ENCODE results near the gene TOGARAM2.

TOGARAM2 gene

GRCh38 chr2:28981016-28981441 is at the start of gene TOGARAM2:
Gene TOGARAM2 (plus strand): TSS chr2:28981298. CDS start chr2:28994835, 13,537 bp downstream.
- no peak within 1 kb of the TSS for H3K4me3 ChIP-seq (ENCODE audit: low read depth, low read length)
- no peak for DNase-seq (ENCODE audit: low read depth)

- H3K4me3 ChIP-seq (ENCODE audit: low read depth, low read length): no peak overlapping the region
- no peak for DNase-seq (ENCODE audit: low read depth)
Measured at GRCh38 chr2:28934769-28935168, 46.3 kb upstream of the TOGARAM2 start.

GRCh38 chr2:28941008-28941407 is 40.1 kb upstream of the TOGARAM2 start:
- DNase-seq (ENCODE audit: low read depth): no peak
- H3K4me3 ChIP-seq (ENCODE audit: low read depth, low read length): no peak overlapping the region

GRCh38 chr2:28944535-28945248 is 36.4 kb upstream of the TOGARAM2 start:
- DNase-seq (ENCODE audit: low read depth): no peak
- H3K4me3 ChIP-seq (ENCODE audit: low read depth, low read length): no peak overlapping the region

GRCh38 chr2:28948160-28948559 is 32.9 kb upstream of the TOGARAM2 start:
- DNase-seq (ENCODE audit: low read depth): no peak
- no peak overlapping the region for H3K4me3 ChIP-seq (ENCODE audit: low read depth, low read length)

- H3K4me3 ChIP-seq (ENCODE audit: low read depth, low read length): no peak overlapping the region
- DNase-seq (ENCODE audit: low read depth): no peak
Measured at GRCh38 chr2:28949190-28949589, 31.9 kb upstream of the TOGARAM2 start.

- no peak overlapping the region for H3K4me3 ChIP-seq (ENCODE audit: low read depth, low read length)
- DNase-seq (ENCODE audit: low read depth): no peak
Measured at GRCh38 chr2:28949617-28950305, 31.3 kb upstream of the TOGARAM2 start.

- no peak overlapping the region for H3K4me3 ChIP-seq (ENCODE audit: low read depth, low read length)
- DNase-seq (ENCODE audit: low read depth): no peak
Measured at GRCh38 chr2:28950941-28951630, 30.0 kb upstream of the TOGARAM2 start.

GRCh38 chr2:28951910-28952835 is 28.9 kb upstream of the TOGARAM2 start:
- DNase-seq (ENCODE audit: low read depth): peak; percentile 43

GRCh38 chr2:28952836-28953211 is 28.3 kb upstream of the TOGARAM2 start:
- no peak overlapping the region for H3K4me3 ChIP-seq (ENCODE audit: low read depth, low read length)
- DNase-seq (ENCODE audit: low read depth): no peak

More at GRCh38 chr2:28951910-28952835, 28.9 kb upstream of the TOGARAM2 start:
- no peak overlapping the region for H3K4me3 ChIP-seq (ENCODE audit: low read depth, low read length)

- H3K4me3 ChIP-seq (ENCODE audit: low read depth, low read length): no peak overlapping the region
- DNase-seq (ENCODE audit: low read depth): no peak
Measured at GRCh38 chr2:28955467-28955866, 25.6 kb upstream of the TOGARAM2 start.

- DNase-seq (ENCODE audit: low read depth): no peak
- no peak overlapping the region for H3K4me3 ChIP-seq (ENCODE audit: low read depth, low read length)
Measured at GRCh38 chr2:28956415-28956826, 24.7 kb upstream of the TOGARAM2 start.

- DNase-seq (ENCODE audit: low read depth): no peak
- no peak overlapping the region for H3K4me3 ChIP-seq (ENCODE audit: low read depth, low read length)
Measured at GRCh38 chr2:28956890-28957289, 24.2 kb upstream of the TOGARAM2 start.

- DNase-seq (ENCODE audit: low read depth): peak; percentile 31
Measured at GRCh38 chr2:28958689-28959088, 22.4 kb upstream of the TOGARAM2 start.

GRCh38 chr2:28960401-28960800 is 20.7 kb upstream of the TOGARAM2 start:
- DNase-seq (ENCODE audit: low read depth): no peak
- no peak overlapping the region for H3K4me3 ChIP-seq (ENCODE audit: low read depth, low read length)

More at GRCh38 chr2:28958689-28959088, 22.4 kb upstream of the TOGARAM2 start:
- H3K4me3 ChIP-seq (ENCODE audit: low read depth, low read length): no peak overlapping the region

- H3K4me3 ChIP-seq (ENCODE audit: low read depth, low read length): no peak overlapping the region
- DNase-seq (ENCODE audit: low read depth): no peak
Measured at GRCh38 chr2:28962505-28962904, 18.6 kb upstream of the TOGARAM2 start.

- no peak for DNase-seq (ENCODE audit: low read depth)
- H3K4me3 ChIP-seq (ENCODE audit: low read depth, low read length): no peak overlapping the region
Measured at GRCh38 chr2:28970464-28971160, 10.5 kb upstream of the TOGARAM2 start.

- no peak for DNase-seq (ENCODE audit: low read depth)
- H3K4me3 ChIP-seq (ENCODE audit: low read depth, low read length): no peak overlapping the region
Measured at GRCh38 chr2:28972778-28973335, 8.2 kb upstream of the TOGARAM2 start.
